GM19193 (cell line): ENCODE measurements around the gene NEUROD2.

ENCODE experiments used
- POLR2A ChIP-seq: IDR thresholded peaks from 4 replicates; pipeline ENCODE4 v1.6.1; 2011; ENCODE audit not compliant: insufficient read depth, insufficient read length; ENCODE audit errors: extremely low read depth

The NEUROD2 gene

GRCh38 chr17:39614545-39615157, 6.9 kb upstream of the NEUROD2 start:
- TF ChIP-seq POLR2A = no peak

DNA sequence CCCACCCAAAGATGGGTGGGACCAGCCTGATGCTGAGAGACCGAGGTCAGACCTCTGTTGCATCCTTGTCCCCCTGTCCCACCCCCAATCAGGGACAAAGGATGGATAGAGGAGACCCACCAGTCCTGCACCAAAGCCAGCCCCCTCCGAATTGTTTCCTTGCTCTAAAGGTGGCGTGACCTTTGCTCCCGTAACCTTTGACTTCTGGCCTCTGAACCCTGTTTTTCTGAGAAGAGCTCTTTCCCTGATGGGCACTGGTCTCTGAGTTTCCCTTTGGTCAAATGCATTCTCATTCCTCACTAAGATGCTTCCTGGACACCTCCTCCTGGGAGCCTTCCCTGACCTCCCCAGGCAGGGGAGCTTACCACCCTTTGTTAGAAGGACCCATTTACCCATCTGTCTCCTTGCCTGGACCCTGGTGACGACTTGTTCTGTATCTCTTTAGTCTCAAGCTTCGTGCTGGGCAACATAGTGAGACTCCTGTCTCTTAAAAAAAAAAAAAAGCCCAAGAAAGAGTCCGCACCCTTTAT, 5.3 kb upstream of the NEUROD2 start:
- TF ChIP-seq POLR2A = no peak

DNA sequence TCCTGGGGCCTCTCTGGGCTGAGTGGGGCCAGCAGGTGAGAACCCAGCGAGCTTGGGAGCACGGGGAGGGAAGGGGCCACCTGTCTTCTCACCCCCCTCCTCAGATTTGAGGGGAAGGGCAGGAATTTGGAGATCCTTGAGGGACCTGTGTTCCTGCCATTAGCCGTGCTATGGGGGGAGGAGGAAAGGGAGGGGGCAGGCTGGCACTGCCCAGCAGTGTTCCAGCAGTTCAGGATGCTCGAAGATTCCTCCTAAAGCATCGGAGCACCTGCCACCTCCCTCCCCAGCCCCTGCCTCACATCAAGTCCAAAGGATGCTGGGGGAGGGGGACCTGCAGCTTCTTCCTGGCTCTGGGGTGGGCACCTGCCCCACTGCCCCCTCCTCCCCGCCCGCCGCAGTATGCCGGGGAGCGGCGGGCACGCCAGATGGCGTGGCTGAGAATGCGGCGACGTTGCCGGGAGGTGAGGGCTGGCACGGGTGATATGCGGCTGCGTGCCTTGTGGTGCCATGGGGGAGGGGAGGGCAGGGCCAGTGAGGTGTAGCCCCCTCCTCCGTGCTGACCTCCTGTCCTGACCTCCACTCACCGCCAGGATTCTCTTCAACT, 4.7 kb upstream of the NEUROD2 start:
- no peak for TF ChIP-seq POLR2A

- TF ChIP-seq POLR2A = no peak
Measured at GRCh38 chr17:39611401-39612112, 3.8 kb upstream of the NEUROD2 start.

DNA sequence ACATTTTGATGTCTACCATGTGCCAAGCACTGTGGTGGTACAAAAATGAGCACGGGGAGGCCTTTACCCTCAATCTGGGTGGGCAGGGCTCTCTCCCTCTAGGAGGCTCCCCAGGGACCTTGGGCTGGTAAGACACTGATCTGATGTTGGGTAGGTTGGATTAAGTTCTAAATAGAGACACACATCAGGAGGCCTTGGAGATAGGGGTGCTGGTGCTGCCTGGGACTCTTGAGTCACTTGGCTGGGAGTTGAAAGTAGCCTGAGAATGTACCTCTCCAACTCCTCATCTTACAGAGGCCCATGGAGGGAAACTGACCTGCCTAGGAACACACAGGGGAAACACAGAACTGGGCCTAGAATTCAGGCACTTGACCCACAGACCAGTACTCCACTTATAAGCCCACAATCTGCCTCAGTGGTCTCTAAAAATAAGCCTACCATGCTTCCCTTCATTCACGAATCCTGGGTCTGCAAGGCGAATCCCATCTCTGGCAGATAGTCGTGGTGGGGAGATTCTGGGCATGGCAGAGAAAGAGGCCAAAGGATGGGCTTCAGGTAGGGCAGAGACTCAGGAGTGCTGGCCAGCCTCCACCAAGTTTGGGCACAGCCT, 1.8 kb upstream of the NEUROD2 start:
- no peak for TF ChIP-seq POLR2A

DNA sequence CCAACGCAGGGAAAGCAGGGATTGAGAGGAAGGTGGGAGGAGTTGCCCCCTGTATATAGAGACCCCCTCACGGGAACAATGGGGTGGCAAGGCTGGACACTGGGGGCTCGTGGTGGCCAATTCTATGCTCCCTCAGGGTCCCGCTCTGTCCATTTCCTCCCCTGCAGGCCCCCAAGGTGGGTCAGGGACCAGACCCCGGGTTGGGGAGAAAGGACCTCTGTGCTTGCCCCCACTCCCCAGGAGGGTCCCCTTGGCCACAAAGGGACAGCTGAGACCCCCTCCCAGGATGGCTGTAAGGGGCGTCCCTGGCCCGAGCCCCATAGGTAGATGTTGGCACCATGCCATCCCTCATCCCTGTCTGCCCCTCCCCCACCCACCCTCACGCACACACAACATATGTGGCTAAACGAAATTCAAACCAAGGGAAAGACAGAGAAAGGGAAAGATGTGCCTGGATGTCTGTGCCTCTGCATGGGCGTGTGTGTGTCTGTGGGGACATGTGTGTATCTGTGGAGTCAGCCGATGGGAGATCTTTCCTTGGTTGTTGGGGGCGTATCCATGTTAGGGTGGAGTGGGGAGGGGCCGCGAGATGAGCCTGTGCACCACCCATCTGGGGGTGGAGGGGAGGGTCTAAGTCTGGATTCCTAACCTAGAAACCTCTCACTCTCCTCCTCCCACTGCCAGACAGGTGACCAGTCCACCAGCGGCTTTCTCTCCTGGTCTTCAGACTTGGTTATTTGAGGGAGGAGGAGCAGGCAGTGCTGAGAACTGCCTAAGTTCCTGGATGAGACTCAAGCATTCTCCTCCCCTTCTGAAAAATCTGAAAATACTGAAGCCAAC, 642 bp upstream of the NEUROD2 start:
- TF ChIP-seq POLR2A = no peak

DNA sequence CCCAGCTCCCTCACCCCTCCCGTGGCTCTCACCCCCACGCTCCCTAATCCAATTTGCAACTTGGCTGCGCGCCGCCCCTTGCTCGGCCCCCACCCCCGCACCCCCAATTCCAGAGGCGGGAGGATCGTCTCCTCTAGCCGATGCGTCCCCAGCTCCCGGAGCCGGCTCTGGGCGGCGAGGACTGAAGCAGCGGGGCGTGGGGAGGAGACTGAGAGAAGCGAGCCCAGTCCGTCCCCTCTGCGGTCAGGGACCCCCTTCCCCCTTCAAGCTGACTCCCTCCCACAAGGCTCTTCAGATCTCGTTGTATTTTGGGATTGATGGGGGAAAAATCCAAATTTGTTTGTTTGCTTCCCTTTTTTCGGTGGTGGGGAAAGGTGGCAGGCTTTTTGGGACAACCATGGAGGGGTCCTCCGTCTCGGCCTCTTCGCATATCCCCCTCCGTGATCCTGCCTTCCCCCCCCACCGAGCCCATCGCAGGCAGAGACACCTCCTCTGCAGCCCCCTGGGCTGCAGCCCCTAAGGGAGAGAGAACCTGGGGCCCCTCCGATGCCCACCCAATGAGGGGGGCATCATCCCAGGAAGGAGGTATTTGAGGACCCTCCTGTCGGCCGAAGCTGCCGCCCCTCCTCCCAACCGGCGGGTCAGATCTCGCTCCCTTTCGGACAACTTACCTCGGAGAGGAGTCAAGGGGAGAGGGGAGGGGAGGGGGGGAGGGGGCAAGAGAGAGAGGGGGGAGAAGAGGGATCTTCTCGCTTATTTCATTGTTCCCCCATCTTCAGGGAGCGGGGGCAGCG, 466 bp downstream of the NEUROD2 start:
- no peak for TF ChIP-seq POLR2A

DNA sequence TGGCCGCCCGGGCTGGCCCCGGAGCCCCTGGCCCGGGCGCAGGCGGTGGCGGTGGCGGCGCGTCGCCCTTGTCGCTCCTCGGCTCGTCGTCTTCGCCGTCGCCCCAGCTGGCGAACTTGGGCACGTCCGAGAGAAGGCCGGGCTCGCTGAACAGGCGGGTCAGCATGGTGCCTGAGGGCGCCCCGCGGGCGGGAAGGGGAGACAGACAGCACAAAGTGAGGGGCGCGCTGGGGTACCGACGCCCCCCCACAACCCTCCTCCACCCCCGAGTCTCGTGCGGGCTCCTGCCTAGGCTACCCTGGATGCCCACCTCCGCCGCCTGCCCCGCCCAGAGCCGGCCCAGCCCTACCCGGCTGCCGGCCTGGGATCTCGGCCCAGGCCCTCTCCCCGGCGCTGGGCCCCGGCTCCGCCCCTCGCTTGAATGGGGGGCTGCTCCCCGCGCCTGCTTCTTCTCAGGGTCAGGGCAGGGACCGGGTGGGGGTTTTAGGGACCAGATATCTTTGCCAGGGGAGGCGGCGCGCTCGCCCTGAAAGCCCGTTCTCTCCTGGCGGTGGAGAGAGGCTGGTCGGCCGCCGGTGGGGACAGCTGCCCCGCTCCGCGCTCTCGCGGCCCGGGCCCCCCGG, 1.2 kb downstream of the NEUROD2 start:
- TF ChIP-seq POLR2A = no peak

- no peak for TF ChIP-seq POLR2A
Measured at GRCh38 chr17:39605492-39606433, 2.0 kb downstream of the NEUROD2 start.

- no peak for TF ChIP-seq POLR2A
Measured at GRCh38 chr17:39604911-39605491, 2.7 kb downstream of the NEUROD2 start.

- no peak for TF ChIP-seq POLR2A
Measured at GRCh38 chr17:39603304-39604016, 4.3 kb downstream of the NEUROD2 start.
